GM19452 (cell line): ENCODE measurements around the gene AOAH.

Source experiments
- ATAC-seq: cut with Tn5 transposase; IDR thresholded peaks from one replicate; pipeline ENCODE4 v1.9.1; 2021; ENCODE audit not compliant: unreplicated experiment

Gene AOAH

DNA sequence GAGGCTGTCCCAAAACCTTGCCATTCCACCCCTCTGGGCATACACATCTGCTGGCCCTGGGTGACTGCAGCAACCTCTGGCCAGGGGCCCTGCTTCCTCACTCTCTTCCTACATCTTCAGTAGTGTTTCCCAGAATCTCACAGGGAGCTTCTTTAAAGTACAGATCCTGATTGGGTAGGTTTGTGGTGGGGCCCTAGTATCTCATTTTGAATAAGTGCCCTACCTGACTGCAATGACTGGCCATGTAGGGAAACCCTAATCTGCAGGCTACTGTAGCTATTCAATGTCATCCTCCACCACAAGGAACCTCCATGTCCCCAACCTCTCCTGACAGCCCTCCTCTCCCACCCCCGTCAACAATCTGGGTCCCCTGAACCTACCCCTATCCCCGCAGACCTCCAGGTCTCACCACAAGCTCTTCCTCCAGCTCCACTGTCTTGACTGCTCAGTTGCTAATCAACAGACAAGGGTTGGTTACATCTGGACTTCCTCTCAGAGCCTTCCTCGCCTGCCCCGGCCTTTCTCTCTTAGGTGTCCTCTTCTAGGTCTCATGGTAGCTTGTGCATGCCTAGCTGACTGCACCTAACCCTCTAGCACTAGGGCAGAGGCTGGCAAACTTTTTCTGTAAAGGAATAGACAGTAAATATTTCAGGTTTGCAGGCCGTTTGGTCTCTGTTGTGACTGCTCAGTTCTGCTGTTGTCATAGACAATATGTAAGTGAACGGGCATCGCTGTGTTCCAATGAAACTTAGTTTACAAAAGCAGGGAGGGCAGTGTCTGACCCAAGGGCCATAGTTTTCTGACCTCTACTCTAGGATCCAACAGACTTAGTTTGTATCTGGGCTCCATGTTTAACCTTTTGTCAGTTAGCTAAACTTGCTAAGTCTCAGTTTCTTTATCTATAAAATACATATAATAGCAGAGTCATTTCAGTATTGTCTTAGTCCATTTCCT, 121.1 kb downstream of the AOAH start:
- no peak for ATAC-seq

DNA sequence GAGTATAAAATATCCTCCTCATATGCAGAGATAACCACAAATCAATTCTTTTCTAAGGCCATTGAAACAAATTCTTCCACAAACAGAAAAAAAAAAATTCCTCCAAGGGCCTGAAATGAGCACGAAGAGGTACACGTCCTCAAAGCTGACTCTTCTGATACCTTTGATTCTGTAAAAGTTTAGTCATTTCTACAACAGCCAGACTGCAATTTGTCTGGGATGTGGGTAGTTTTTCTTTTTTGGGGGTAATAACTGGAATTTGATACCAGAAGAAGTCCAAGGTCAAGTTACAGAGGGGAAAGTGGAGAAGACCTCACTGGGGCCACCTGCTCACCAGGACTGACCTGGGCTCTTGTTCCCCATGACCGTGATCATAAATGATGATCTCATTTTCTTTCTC, 121.8 kb downstream of the AOAH start:
- ATAC-seq, result no peak

DNA sequence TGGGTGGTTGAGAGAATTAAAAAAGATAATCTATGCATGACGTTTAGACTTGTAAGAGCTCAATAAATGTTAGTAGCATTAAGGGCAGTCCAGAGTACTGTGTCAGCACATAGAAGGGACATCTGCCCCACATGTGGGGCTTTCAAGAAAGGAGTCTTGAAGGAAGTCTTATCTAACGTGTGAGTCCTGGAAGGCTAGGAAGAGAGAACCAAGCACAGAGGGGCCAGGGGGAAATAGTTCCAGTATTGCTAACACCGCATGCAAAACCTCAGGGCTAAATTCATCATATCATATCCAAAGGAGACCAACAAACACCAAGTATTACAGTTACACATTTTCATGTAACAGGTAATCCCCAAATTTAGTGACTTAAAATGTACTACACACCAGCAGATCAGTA, 122.7 kb downstream of the AOAH start:
- ATAC-seq, result no peak

DNA sequence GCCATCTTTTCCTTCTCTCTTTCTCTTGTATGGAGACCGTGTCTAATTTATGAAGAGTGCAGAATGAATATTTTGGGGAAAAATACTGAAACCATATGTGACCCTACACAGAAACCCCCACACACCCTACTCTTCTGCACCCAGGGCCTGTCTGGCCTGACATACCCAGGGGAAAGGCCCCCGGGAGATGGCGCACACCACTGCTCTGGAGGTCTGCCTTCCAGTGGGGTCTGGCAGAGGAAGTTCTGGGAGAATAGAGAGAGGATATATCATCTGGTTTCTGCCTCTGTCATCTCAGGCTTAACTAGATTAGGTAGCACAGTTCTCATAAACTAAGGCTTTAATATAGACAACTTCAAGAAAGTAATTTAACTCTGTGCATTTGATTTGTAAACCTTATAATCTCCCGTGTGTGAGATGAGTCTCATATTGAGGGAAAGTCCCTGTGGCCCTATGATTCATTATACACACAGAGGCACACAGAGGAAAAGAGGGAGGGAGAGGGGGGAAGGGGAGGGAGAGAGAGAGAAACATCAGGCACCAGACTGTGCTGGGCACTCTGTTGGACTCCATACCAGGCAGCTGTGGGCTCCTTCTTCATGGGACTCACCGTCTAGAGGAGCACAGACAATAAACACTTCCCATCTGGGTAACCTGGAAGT, 123.3 kb downstream of the AOAH start:
- no peak for ATAC-seq

DNA sequence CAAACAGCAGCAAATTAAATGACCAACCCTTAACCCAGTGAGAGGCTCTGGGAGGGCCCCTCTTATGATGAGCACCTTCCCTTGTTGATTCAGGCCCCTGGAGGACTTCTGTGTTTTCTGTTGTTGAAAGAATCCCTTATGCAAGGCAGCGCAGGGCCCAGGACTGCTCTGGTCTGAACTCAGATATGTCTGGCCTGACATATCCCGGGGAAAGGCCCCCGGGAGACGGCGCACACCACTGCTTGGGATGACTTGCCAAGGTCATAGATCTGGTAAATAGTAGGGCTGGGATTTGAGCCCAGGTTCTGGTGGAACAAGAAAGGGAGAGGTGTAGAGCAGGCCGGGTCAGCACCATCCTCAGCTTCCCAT, 124.0 kb downstream of the AOAH start:
- ATAC-seq, result no peak

GRCh38 chr7:36599645-36600313, 124.5 kb downstream of the AOAH start:
- no peak for ATAC-seq

DNA sequence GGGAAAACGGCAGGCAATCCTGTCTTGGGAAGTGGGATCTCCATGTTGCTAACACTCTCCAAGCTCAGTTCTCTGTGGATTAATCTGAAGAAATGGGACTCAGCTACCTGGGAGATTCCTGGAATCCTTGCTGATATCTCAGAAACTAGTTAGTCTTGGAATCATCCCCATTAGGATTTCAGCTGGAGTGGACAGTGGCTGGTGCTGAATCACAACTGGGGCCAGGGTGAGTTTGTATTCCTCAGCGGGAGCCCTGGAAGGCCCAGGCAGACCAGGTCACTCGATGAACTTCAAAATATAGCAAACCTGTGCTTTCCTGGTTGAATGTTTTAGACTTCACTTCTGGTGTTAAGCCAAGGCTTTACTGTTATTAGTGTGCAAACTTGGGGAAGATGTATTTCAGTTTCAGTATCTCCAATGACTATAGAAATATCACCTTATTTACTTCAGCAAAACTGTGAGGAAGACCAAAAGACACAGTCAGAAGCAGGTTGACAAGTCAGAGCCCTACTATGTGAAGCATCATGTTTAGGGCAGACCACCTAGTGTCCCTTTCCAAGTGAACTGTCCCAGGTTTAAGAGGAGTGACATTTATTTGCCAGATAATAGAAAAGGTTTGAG, 126.1 kb downstream of the AOAH start:
- no peak for ATAC-seq

DNA sequence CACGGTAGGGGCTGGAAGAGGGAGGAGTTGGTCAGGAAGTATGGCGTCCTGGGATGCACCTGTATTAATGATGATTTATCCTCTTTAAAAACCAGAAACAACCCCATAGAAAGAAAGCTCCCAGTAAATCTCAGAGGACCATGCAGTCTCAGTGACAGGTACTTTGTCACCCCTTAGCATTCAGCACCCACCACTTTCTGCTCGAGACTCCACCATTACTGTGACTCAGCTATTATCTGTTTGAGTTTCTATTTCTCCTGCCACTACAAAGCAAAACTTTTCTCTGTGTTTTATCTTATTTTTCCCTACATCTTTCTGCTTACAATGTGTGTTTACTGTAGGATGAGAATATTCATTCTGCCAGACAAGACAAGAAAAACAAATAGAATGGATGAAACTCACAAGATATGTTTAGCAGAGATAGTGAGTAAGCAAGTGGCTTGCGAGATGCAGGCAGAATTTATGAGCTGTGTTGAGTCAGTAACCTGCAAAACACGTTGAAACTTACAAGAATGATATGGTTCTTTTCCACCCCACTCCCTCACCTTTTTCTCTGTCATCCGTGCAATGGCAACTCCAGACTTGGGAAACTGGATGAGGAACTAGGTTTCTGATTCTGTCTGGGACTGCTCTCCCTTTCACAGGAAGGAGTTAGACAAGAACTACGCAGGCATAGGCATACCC, 127.1 kb downstream of the AOAH start:
- no peak for ATAC-seq

GRCh38 chr7:36594445-36594844, 129.8 kb downstream of the AOAH start:
- ATAC-seq, result no peak

GRCh38 chr7:36591636-36592035, 132.7 kb downstream of the AOAH start:
- ATAC-seq, result no peak

- ATAC-seq, result no peak
Measured at GRCh38 chr7:36589391-36589790, 134.9 kb downstream of the AOAH start.

DNA sequence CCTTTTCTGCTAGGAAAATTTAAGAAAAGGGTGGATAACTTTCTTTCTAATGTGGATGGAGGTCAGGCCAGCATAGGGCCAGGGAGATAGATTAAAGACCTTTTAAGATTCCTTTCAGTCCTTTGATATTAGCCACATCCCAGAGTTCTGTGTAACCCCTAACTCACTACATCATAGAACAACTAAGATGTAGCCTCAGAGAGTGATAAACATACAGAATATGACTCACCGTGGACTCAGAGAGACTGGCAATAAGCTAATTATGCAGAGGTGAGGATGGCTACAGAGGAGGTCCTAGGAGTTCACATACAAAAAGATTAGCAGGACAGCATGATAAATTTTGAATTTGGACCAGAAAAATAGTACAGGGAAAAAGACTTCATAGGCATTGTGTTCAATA, 141.0 kb downstream of the AOAH start:
- ATAC-seq, result no peak

GRCh38 chr7:36575832-36576231, 148.5 kb downstream of the AOAH start:
- ATAC-seq, result no peak

DNA sequence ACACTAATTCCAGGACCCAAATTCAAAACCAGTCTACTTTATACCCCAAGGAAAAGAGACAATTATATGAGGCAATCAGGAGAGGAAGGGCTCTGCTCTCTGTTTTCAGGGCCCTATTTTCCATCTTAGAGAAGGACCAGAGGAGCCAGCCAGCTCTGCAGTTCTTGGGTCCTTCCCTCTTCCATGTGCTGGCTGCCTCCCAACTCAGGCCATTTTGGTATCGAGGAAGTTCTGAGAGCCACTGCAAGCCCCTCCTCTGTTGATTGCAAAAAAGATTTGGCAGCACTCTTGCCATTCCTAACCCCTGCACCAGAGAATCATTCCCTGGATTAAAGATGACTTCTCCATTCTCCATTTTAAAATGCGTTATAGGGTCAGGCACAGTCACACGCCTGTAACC, 151.2 kb downstream of the AOAH start:
- no peak for ATAC-seq

DNA sequence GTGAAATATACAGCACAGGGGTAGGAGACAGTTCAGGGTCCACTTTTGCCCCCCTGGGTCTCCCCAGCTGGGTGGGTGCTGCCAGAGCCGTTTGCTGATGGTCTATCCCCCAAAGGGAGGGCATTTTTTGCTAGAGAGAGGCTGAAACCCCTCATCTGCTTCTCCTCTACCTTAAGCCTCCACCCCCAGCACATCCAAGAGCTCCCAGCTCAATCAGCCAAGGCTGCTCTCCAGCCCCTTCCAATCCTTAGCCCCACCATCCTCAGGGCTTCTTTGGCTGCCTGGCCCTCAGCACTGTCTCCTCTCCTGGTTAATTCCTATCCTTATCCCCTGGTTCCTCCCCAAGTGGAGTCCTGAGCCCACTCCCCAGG, 153.1 kb downstream of the AOAH start:
- ATAC-seq, result no peak

DNA sequence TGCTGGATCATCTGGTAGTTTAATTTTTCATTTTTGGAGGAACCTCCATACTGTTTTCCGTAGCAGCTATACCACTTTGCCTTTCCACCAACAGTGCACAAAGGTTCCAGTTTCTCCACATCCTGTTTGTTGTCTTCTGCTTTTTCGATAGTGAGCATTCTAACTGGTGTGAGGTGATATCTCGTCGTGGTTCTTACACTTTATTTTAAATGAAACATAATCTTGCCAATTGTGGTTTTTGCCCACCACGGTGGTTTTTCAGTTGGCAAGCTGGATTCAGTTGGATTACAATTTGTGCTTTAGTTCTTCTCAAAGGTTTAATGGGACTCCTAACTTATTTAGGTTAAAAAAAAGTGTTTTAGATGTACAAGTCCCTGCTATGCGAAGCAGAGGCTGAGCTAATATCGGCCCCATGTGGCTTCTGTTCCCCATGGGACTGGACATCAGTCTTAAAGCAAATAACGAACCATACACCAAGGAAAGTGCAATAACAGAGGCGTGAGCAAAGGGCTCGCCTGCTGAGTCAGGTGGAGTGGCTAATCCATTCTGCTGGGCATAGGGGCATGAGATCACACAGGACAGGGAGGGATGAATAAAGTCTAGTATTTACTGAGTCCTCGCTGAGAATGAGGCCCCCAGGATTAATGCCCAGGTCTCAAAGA, 153.6 kb downstream of the AOAH start:
- no peak for ATAC-seq

DNA sequence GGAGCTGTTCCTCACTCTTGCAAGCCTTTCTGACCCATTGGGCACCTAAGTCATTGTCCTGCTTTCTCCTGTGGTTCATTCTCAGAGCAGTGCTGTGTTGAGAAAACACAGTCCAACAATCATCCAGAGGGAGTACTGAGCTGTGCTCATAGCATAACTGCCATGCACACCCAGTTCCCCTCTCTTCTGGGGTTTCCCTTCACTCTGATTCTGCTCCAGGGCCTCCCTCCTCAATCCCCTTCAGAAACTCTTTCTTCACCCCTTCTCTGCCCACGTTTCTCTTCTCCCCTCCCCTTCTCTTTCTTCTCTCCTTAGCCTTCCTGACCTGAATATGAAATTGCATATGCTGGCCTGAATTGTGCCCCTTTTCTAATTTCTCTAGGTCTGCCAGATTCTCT, 155.8 kb downstream of the AOAH start:
- ATAC-seq, result no peak

- ATAC-seq, result no peak
Measured at GRCh38 chr7:36567699-36568451, 156.4 kb downstream of the AOAH start.

DNA sequence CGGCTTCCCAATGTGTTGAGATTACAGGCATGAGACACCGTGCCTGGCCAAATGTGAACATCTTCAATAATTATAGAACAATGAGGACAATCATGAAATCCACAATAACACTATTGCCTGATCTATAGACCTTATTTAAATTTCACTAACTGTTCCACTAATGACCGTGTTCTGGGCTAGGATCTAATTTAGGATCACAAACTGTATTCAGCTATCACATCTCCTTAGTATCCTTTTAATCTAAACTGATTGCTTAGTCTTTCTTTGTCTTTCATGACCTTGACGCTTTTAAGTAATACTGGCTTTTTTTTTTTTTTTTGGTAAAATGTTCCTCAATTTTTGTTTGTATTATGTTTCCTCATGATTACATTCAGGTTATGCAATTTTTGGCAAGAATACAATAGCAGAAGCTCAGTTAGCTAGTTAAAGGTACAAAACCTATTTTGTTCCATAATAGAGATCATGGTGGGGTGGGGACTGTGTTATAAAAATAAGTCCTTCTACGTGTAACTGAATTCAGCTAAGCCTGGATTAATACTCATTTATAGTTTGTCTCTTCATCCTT, 158.4 kb downstream of the AOAH start:
- no peak for ATAC-seq
